IMR-90 (cell line): ENCODE measurements around the gene TRIM47. TPM values are rescaled to one million over a fixed set of nuclear protein-coding genes. Genes with fewer than 3 reads are reported as not detected.

ENCODE experiments used
- ATAC-seq: fragments of 200-7000 bp; cut with Tn5 transposase; 2 replicates; pipeline ENCODE4 v1.9.1; 2020; ENCODE audit warnings: low read depth, mild to moderate bottlenecking, moderate library complexity
- BruUV-seq: library from RNA; stranded (reverse); fragments of 400-500 nt; replicated peaks from 2 replicates; lab custom pipeline; 2021; lab: Mats Ljungman, UMichigan
- CTCF ChIA-PET: fragments of 300-600 bp; formaldehyde crosslinking; extraction: SDS; loops from one replicate; lab custom pipeline; 2021; ENCODE audit warnings: antibody characterized with exemption; lab: Yijun Ruan, JAX
- POLR2A ChIA-PET: fragments of 300-600 bp; sonication (Branson Sonifier 250); formaldehyde crosslinking; loops from one replicate; lab custom pipeline; 2022; ENCODE audit warnings: antibody characterized with exemption; ENCODE audit not compliant: unreplicated experiment; lab: Charles Lee
- DNase-seq: peaks from one replicate; pipeline ENCODE4 v3.0.0; 2013
- H2AFZ ChIP-seq: replicated peaks from 2 replicates; pipeline ENCODE3; 2013; ENCODE audit warnings: low read length, mild to moderate bottlenecking; ENCODE audit not compliant: poor library complexity
- H2AK5ac ChIP-seq: 2 replicates; pipeline ENCODE4 v1.6.1; 2013; ENCODE audit warnings: low read depth, low read length, inconsistent platforms
- H2AK9ac ChIP-seq: replicated peaks from 2 replicates; pipeline ENCODE3; 2013; ENCODE audit warnings: mild to moderate bottlenecking, low read depth, low read length, moderate library complexity; ENCODE audit not compliant: poor library complexity
- H2BK120ac ChIP-seq: 2 replicates; pipeline ENCODE4 v1.6.1; 2013; ENCODE audit warnings: low read depth, low read length, inconsistent platforms
- H2BK15ac ChIP-seq: 3 replicates; pipeline ENCODE4 v1.6.1; 2013; ENCODE audit warnings: low read depth, low read length, inconsistent platforms
- H2BK20ac ChIP-seq: 2 replicates; pipeline ENCODE4 v1.6.1; 2013; ENCODE audit warnings: low read depth, mild to moderate bottlenecking, inconsistent platforms, low read length, moderate library complexity
- H2BK5ac ChIP-seq: 2 replicates; pipeline ENCODE4 v1.6.1; 2013; ENCODE audit warnings: mild to moderate bottlenecking, low read depth, low read length, inconsistent platforms; ENCODE audit not compliant: poor library complexity, severe bottlenecking
- H3K14ac ChIP-seq: replicated peaks from 2 replicates; pipeline ENCODE4 v1.6.1; 2013; ENCODE audit warnings: low read depth, low read length, inconsistent platforms
- H3K18ac ChIP-seq: 2 replicates; pipeline ENCODE4 v1.6.1; 2013; ENCODE audit warnings: low read depth, low read length, control low read depth
- H3K23ac ChIP-seq: 2 replicates; pipeline ENCODE4 v1.6.1; 2013; ENCODE audit warnings: low read depth, low read length, inconsistent platforms
- H3K27ac ChIP-seq: 2 replicates; pipeline ENCODE4 v1.5.1; 2013; ENCODE audit warnings: mild to moderate bottlenecking, control low read depth, low read length; ENCODE audit not compliant: insufficient read depth
- H3K27me3 ChIP-seq: 2 replicates; pipeline ENCODE4 v1.6.1; 2013; ENCODE audit warnings: low read length; ENCODE audit not compliant: control insufficient read depth, insufficient read depth
- H3K36me3 ChIP-seq: 2 replicates; pipeline ENCODE4 v1.6.1; 2013; ENCODE audit warnings: low read length, mixed read lengths; ENCODE audit not compliant: control insufficient read depth, insufficient read depth
- H3K4ac ChIP-seq: 2 replicates; pipeline ENCODE4 v1.6.1; 2013; ENCODE audit warnings: low read depth, low read length, inconsistent platforms
- H3K4me1 ChIP-seq: 2 replicates; pipeline ENCODE4 v1.6.1; 2013; ENCODE audit warnings: low read length, mixed read lengths; ENCODE audit not compliant: control insufficient read depth, insufficient read depth
- H3K4me2 ChIP-seq: 2 replicates; pipeline ENCODE4 v1.6.1; 2013; ENCODE audit warnings: low read depth, mild to moderate bottlenecking, control low read depth, low read length, moderate library complexity
- H3K4me3 ChIP-seq: 2 replicates; pipeline ENCODE4 v1.5.1; 2013; ENCODE audit warnings: low read depth, mild to moderate bottlenecking, control low read depth, low read length, moderate library complexity; ENCODE audit not compliant: insufficient read depth
- H3K56ac ChIP-seq: 2 replicates; pipeline ENCODE4 v1.6.1; 2013; ENCODE audit warnings: low read length, inconsistent platforms; ENCODE audit not compliant: insufficient read depth; ENCODE audit errors: extremely low read depth
- H3K79me1 ChIP-seq, 2 experiments: 2 replicates each; pipeline ENCODE4 v1.6.1; 2013; ENCODE audit warnings: low read length in 2 of 2, inconsistent platforms in 1 of 2, low read depth in 1 of 2
- H3K9ac ChIP-seq: 2 replicates; pipeline ENCODE4 v1.6.1; 2013; ENCODE audit warnings: low read depth, low read length, control low read depth
- H3K9me1 ChIP-seq: 2 replicates; pipeline ENCODE4 v1.6.1; 2013; ENCODE audit warnings: low read length, inconsistent platforms; ENCODE audit not compliant: insufficient read depth
- H3K9me3 ChIP-seq: 2 replicates; pipeline ENCODE4 v1.6.1; 2013; ENCODE audit warnings: low read length; ENCODE audit not compliant: control insufficient read depth, insufficient read depth
- H4K20me1 ChIP-seq: 2 replicates; pipeline ENCODE4 v1.6.1; 2013; ENCODE audit warnings: low read length, inconsistent platforms; ENCODE audit not compliant: insufficient read depth
- H4K5ac ChIP-seq: 2 replicates; pipeline ENCODE4 v1.6.1; 2013; ENCODE audit warnings: mild to moderate bottlenecking, low read depth, low read length, control low read depth
- H4K8ac ChIP-seq, 2 experiments: 2 replicates each; pipeline ENCODE4 v1.6.1; 2013; ENCODE audit warnings: low read depth in 2 of 2, low read length in 2 of 2, control low read depth in 1 of 2, inconsistent platforms in 1 of 2
- H4K91ac ChIP-seq: 2 replicates; pipeline ENCODE4 v1.6.1; 2013; ENCODE audit warnings: low read depth, low read length, inconsistent platforms; ENCODE audit not compliant: insufficient read depth
- CHD1 ChIP-seq: IDR thresholded peaks from 2 replicates; pipeline ENCODE4 v1.6.1; 2012; ENCODE audit warnings: low read depth, low read length, improper control_type of control experiment
- MXI1 ChIP-seq: IDR thresholded peaks from 2 replicates; pipeline ENCODE4 v1.6.1; 2012; ENCODE audit warnings: low read depth, mild to moderate bottlenecking, low read length, moderate library complexity, borderline replicate concordance
- NFE2L2 ChIP-seq: fragments of 150-350 bp; IDR thresholded peaks from 2 replicates; pipeline ENCODE4 v1.6.1; 2016; ENCODE audit warnings: low read depth, mild to moderate bottlenecking, low read length
- POLR2A ChIP-seq: IDR thresholded peaks from 2 replicates; pipeline ENCODE4 v1.6.1; 2012; ENCODE audit warnings: mild to moderate bottlenecking, low read depth, low read length
- RAD21 ChIP-seq: IDR thresholded peaks from 2 replicates; pipeline ENCODE4 v1.6.1; 2012; ENCODE audit warnings: low read length, improper control_type of control experiment
- SMC3 ChIP-seq: fragments of 150-350 bp; IDR thresholded peaks from 2 replicates; pipeline ENCODE4 v1.6.1; 2016; ENCODE audit warnings: low read depth, mild to moderate bottlenecking, antibody characterized with exemption, low read length, moderate library complexity
- WGBS, 2 experiments: methylation state at CpG; one replicate each; pipeline versions ENCODE4 v1.1.5 to v1.1.7; 2013; ENCODE audit warnings: missing lambda C conversion rate in 2 of 2; ENCODE audit not compliant: insufficient read length in 1 of 2; ENCODE audit errors: extremely low coverage in 2 of 2; 5-methylcytosine and 5-hydroxymethylcytosine counted together
- dilution Hi-C: fragments of 300-500 bp; cut with HindIII; formaldehyde crosslinking; loops from one replicate; pipeline ENCODE4 v1.14.3; 2018; ENCODE audit warnings: low sequenced_read_pairs; ENCODE audit not compliant: unreplicated experiment
- in situ Hi-C: fragments of 300-500 bp; cut with MboI; formaldehyde crosslinking; loops from 3 replicates; pipeline ENCODE4 v1.14.3; 2019; ENCODE audit warnings: low sequenced_read_pairs, inconsistent platforms, mixed read lengths
- intact Hi-C: fragments of 100-400 bp; cut with micrococcal nuclease; formaldehyde crosslinking; loops from 2 replicates; pipeline ENCODE4 v1.10.0; 2022
- polyA plus RNA-seq, 3 experiments: library from polyadenylated mRNA; depleted of rRNA; stranded (reverse); fragments of >200 nt; gene quantifications; 2 replicates each; pipeline ENCODE4 v1.2.3, GENCODE V29; 2012; ENCODE audit warnings: low replicate concordance in 1 of 3
- total RNA-seq: library from RNA; depleted of rRNA; stranded (reverse); fragments of >200 nt; gene quantifications from 2 replicates; pipeline ENCODE4 v1.2.3, GENCODE V29; 2012

TRIM47 gene
- total and polyA plus RNA-seq, 2 of the 4 experiments (the other 2 are of a cell fraction) = 1.4 to 7.5 TPM

GRCh38 chr17:75854881-75855309 is 23.5 kb downstream of the TRIM47 start:
- Histone ChIP-seq H3K36me3 (peaks cover 13% of the 10 kb centered on the region), H2AK5ac (0 out of 2 replicates have a peak overlapping the region, but pooled peaks have one; percentile 16), H4K8ac (peak overlapping the region in 1 of 2 experiments; percentile 67; a peak in 1 of 4 replicates), H3K9me3 (no peaks in the 10 kb centered on the region), H2BK20ac (no peak overlapping the region), H3K4me2 (peak overlapping the region; percentile 86), H2AFZ (peak overlapping the region; percentile 94), H3K4me1 (peaks cover 11% of the 10 kb centered on the region), H2BK120ac (no peak overlapping the region), H2AK9ac (no peak overlapping the region), H3K4ac (peak overlapping the region; percentile 61), H2BK15ac (no peak overlapping the region; the same call in 2 of the 3 replicates), H3K79me1 (peaks cover 6 to 29% of the 10 kb centered on the region in 2 experiments; a peak in 3 of 4 replicates), H2BK5ac (peak overlapping the region; percentile 48), H3K4me3 (peak overlapping the region; percentile 55), H3K27me3 (no peaks in the 10 kb centered on the region), H3K18ac (no peak overlapping the region), H4K91ac (peak overlapping the region; percentile 46; the same call in 1 of the 2 replicates), H3K9ac (peak overlapping the region; percentile 50), H3K14ac (peak overlapping the region; percentile 54), H3K23ac (no peak overlapping the region), H3K9me1 (peaks cover 7% of the 10 kb centered on the region), H4K5ac (no peak overlapping the region), H4K20me1 (peaks cover 5% of the 10 kb centered on the region; the same call in 1 of the 2 replicates), H3K27ac (peak overlapping the region; percentile 58), H3K56ac (no peak overlapping the region; the same call in 1 of the 2 replicates)
- dilution Hi-C loops = no loop called here
- BruUV-seq = no TSS peak
- DNase-seq = no peak
- TF ChIP-seq CHD1 (no peak), NFE2L2 (no peak), MXI1 (0 out of 2 replicates have a peak, but pooled peaks have one; percentile 6), SMC3 (no peak), POLR2A (peak; percentile 58; the same call in 1 of the 2 replicates), RAD21 (no peak)
- intact Hi-C loops = no loop called here
- ChIA-PET POLR2A (interaction anchor here (0.5 to 1.5 kb wide), 8 partner anchors 10 to 333 kb away, joined by 3 to 12 read pairs (median 5); a partner anchor contains a TSS), CTCF (interaction anchor here (0.7 to 2.1 kb wide), 7 partner anchors 21 to 159 kb away, joined by 3 to 9 read pairs (median 3); partner anchors contain the start of gene TRIM65)
- in situ Hi-C loops = no loop called here
- no peak; the same call in 1 of the 2 replicates for ATAC-seq
- WGBS, 2 experiments = 1% methylated on average over 9 of the region's 19 CpGs; no CpG with 5 or more reads in 1 of the 2 experiments
